HG03469 (cell line): ENCODE results near the gene MYH16.
"Not testable (repeated sequence)": the region's sequence is repeated elsewhere in the genome, so short reads cannot be mapped to it uniquely, and the experiment has no call there.

Experiments
- ATAC-seq: cut with Tn5 transposase; IDR thresholded peaks from one replicate; pipeline ENCODE4 v1.9.1; 2021; ENCODE audit warnings: mild to moderate bottlenecking, moderate library complexity, moderate number of reproducible peaks; ENCODE audit not compliant: unreplicated experiment

MYH16 gene

DNA sequence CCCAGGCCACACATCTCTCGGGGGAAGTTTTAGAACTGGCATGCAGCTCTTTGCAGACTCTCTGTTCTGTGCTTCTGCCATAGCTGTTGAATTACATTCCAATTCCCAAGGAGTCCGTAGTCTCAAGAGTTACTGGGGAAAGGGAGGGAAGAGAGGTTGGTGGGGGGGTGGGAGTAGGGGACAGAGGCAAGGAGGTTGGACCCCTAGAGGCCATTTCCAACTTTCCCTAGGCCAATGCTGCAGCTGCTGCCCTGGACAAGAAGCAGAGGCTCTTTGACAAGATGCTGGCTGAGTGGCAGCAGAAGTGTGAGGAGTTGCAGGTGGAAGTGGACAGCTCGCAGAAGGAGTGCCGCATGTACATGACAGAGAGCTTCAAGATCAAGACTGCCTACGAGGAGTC lies 23.8 kb downstream of the MYH16 start:
- ATAC-seq: no peak

DNA sequence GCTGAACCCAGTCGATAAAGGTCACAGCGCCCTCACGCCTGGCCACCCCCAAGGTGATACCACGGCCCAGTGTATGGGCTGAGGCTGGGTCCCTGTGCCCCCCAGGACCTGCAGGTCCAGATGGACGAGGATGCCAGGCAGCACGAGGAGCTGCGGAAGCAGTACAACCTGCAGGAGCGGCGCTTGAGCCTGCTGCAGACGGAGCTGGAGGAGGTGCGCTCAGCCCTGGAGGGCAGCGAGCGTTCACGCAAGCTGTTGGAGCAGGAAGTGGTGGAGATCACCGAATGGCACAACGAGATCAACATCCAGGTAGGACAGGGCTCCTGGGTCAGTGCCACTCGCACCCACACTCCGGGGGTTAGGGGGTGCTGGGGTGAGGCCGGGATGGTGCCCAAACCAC lies 28.9 kb downstream of the MYH16 start:
- no peak for ATAC-seq

DNA sequence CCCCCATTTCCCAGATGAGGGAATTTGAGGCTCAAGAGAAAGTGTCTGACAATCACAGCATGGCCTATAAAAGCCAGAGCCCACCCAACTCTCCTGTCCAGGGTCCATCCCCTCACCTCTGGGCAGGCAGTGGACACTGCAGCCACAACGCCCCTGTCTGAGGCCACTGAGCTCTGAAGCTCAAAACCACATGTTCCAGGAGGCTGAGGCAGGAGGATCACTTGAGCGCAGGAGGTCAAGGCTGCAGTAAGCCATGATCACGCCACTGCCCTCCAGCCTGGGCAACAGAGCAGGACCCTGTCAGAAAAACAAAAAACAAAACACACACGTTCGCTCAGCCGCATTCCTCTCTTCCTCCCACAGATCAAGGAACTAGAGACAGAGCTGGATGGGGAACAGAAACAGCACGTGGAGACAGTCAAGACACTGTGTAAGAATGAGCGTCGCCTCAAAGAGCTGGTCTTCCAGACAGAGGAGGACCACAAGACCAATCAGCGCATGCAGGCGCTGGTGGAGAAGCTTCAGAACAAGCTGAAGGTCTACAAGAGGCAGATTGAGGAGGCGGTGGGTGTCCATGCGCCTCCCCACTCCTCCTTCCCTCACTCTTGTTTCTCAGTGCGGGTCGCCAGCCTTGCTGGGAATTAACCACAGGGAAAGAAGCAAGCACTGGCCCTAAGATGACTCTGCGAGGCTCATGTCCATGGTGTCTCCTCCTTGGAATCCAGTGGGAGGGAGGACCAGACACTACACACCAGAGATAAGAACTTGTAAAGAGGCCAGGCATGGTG lies 33.0 kb downstream of the MYH16 start:
- ATAC-seq: no peak

DNA sequence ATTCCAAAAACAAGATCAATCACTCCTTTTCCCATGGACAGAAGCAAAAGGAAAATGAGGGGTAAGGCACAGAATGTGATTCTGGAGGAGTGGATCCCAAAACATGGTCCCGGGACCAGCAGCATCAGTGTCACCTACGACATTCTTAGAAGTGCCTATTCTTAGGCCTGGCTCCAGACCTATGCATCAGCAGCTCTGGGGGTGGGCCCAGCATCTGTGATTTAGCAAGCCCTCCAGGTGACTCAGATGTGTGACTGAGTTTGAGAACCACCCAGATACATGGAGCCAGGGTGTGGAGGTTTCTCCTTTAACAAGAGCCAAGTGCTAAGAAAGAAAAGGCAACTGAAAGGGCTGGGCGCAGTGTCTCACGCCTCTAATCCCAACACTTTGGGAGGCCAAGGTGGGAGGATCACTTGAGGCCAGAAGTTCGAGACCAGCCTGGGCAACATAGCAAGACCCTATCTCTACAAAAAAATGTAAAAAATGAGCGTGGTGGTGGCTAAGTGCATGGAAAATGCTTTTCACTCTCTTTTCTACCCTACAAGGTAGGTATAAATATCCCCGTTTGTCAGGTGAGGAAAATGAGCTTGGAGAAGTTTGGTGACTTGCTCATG lies 35.9 kb downstream of the MYH16 start:
- ATAC-seq: no peak

DNA sequence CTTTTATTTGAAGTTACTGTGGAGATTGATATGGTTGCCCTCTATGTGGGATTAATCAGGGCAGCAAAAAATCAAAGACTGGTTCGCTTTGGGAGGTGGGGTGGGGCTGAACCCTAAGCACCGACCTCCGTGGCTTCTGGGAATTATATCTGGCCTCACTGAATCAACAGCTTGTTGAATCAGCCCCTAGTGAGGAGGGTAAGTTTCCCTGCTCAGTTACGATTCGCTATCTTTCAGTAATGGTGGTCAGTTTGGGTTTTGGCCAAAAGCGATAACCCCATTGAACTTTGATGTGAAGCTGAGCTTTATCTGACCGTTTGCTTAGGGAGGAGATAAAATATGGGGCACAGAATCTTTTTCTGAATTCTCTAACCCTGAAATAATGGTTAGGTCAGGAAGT lies 36.5 kb downstream of the MYH16 start:
- no peak for ATAC-seq

DNA sequence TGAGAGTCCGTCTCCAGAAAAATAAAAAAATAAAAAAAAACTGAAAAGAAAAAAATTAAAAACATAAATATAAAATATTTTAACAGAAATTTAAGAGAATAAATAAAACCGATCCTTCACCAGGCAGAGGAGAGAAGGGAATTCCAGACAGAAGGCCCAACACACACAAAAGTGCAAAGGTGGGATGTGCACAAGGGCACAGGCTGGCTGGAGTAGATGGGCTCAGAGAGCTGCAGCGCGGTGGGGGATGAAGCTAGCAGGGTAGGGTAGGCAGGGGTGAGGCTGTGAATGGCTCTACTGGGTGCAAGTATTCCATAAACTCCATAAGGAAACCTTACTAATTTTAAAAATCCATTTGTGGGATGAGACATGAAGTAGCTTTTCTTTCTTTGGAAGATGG lies 37.4 kb downstream of the MYH16 start:
- no peak for ATAC-seq

DNA sequence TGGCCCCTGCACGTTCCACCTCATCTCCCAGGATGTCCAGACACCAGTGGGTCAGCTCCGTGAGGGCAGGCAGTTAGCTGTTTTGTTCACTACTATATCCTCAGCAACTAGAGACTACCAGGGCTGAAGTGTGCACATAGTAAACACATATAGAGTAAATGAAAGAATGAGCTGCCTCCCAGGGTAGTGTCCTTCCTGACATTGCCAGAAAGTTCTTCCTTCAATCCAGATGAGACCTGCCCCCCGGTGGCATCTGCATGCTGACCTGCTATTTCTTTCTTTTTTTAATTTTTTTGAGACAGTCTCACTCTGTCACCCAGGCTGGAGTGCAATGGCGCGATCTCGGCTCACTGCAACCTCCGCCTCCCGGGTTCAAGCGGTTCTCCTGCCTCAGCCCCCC lies 39.1 kb downstream of the MYH16 start:
- no peak for ATAC-seq

DNA sequence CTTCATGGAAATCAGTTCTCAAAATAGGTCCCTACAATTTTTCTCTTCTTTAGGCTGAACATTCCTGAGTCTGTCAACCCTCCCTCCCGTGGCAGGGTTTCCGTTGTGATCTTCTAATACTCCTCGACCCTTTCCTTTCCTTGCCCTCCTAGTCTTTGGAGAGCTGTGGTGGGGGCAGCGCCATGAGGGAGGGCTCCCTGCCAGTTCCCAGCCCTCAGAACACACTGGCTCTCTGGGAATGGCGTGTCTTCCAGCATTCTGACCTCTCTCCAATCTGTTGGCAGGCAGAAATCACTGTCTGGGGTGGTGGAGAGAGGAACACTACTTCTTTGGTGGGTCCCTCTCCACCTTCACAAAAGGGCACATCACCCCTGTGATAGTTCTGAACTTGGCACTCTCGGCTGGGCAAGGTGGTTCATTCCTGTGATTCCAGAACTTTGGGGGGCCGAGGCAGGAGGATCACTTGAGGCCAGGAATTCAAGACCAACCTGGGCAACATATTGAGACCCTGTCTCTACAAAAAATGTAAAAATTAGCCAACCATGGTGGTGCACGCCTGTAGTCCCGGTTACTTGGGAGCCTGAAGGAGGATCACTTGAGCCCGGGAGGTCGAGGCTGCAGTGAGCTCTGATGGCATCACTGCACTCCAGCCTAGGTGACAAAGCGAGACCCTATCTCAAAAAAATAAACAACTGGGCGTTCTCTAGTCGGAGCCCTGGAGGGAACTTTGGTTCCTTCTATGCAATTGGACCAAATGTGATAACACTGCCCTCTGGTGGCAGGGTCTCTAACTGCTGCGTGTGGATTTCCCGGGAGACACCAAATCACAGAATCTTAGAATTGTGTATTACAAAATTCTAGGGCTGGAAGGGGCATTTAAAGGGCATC lies 39.9 kb downstream of the MYH16 start:
- no peak for ATAC-seq

DNA sequence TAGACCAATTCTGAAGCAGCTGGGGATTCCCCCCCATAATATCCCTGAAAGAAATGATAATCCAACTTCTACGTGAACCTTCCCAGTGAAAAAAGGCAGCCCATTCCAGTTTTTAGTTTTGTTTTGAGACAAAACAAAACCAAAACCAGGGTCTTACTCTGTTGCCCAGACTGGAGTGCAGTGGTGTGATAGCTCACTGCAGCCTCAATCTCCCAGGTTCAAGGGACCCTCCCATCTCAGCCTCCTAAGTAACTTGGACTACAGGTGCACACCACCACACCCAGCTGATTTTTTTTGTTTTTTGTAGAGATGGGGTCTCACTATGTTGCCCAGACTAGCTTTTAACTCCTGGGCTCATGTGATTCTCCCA lies 40.5 kb downstream of the MYH16 start:
- ATAC-seq: no peak

DNA sequence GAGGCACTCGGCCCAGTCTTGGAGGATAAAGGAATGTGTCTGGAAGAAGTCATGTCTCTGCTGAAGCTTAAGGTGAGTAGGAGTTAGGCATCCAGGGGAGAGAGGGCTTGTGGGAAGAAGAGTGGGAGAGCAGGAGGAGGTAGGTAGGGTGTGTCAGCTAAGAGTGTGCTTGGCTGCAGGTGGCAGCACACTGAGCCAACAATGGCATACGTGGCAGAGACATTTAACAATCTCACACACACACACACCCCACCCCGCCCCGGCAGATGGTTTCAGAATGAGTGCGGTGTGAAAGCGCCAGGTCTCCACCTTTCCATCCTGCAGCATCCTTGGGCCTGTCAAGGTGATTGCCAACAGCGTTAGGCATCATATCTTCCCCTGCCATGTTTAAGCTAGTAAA lies 41.9 kb downstream of the MYH16 start:
- ATAC-seq: no peak

DNA sequence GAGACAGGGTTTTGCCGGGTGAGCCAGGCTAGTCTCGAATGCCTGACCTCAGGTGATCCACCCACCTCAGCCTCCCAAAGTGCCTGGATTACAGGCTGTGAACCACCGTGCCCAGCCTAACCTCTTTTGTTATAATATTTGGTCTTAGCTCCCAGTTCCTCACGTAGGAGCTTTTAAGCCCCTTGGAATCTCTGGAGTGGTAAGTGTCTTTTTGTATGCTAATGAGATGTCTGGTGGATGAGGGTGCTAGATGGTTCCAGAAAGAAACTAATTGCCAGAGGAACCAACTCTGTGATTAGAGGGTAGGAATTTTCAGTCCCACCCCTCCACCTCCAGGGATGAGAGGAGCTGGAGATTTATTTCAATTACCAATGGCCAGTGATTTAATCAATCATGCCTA lies 47.7 kb downstream of the MYH16 start:
- ATAC-seq: no peak

DNA sequence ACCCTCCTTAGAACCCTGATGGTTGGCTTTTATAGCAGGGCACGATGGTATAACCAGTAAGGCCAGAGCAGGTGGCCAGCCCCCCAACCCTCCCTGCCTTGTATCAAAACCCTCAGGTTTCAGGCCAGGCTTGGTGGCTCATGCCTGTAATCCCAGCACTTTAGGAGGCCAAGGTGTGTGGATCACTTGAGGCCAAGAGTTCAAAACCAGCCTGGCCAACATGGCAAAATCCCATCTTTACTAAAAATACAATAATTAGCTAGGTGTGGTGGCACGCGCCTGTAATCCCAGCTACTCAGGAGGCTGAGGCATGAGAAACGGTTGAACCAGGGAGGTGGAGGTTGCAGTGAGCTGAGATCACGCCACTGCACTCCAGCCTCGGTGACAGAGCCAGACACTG lies 50.0 kb downstream of the MYH16 start:
- ATAC-seq: not testable (repeated sequence)

DNA sequence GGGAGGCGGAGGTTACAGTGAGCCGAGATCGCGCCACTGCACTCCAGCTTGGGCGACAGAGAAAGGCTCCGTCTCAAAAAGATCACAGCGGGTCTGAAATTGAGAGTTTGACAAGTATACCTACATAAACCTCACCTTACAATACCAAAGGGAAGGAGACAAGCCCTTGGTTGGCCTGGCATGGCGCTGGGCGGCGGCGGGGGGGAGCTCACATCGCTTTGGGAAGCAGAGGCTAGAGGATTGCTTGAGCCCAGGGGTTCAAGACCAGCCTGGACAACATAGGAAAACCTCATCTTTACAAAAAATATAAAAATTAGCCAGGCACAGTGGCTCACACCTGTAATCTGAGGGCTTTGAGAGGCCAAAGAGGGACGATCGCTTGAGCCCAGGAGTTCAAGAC lies 51.9 kb downstream of the MYH16 start:
- no peak for ATAC-seq

DNA sequence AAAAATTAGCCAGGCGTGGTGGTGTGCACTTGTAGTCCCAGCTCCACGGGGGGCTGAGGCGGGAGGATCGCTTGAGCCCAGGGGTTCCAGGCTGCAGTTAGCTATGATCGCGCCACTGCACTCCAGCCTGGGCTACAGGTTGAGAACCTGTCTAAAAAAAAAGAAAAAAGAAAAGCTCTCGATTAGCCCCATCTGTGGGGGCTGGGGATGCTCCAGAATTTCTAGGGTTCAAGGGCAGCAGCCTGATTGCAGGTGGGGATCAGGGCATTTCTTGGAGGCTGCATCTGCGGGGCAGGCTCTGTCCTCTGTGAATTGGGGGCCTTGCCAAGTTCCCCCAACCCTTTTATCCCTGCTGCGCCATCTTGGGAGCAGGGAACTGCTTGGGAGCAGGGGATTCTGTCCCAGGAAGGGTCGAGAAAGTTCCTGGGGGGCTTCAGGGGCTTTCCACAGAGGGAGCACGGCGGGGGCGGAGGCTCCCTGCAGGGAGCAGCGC lies 52.4 kb downstream of the MYH16 start:
- ATAC-seq: no peak

DNA sequence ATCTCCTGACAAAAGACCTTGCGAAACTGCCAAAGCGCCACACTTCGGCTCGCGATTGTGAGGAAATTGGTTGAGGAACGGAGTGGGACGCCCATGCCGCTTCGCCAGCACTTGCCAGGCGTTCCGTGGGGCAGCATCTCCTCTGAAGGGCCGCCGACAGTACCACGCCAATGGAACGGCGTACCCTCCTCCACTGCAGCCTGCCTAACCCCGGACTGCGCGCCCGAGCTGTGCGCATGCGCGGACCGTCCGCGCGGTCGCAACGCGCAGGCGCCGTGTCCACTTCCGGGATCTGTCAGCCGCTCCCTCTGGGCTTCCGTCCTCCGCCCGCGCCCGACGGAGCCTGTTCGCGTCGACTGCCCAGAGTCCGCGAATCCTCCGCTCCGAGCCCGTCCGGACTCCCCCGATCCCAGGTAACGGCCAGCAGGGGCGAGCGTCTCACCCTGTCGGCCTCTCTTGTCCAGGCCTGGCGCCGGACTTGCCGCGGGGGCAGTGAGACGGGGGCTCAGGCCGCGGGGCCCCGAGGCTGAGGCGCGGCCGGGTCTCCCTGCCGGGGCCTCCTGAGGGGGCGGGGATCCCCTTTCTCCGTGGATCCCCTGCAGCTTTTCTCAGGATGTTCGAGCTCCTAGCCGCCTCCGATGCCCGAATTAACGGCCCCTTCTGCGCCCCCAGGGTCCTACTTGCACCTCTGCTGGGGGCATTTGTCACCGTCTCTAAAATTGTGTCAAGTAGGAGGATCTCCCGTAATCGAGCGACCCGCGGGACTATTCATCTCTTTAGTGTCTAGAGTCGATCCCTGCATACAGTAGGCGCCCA lies 53.2 kb downstream of the MYH16 start, which contains the start of gene ARPC1A:
Gene ARPC1A, plus strand, starts transcription at position 307 of the 816 bp plus-strand sequence. CDS start 7,456 bp downstream, outside the sequence.
- peak; percentile 83 for ATAC-seq

DNA sequence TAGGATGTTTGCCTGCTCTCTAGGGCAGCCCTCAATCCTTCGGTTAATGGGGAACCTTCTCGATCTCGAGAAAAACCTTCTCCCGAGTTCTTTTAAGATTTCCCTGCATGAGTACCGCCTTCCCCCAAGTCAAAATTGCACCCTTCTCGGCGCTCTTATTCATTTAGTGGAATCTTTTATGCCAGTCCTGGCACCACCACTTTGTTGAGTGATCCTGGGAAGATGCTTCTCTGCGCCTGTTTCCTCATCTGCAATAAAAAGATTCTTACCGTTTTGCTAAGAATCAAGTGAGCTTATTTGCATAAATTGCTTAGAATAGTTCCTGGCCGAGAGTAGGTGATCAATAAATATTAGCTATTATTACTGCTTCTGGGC lies 53.8 kb downstream of the MYH16 start:
- ATAC-seq: no peak

DNA sequence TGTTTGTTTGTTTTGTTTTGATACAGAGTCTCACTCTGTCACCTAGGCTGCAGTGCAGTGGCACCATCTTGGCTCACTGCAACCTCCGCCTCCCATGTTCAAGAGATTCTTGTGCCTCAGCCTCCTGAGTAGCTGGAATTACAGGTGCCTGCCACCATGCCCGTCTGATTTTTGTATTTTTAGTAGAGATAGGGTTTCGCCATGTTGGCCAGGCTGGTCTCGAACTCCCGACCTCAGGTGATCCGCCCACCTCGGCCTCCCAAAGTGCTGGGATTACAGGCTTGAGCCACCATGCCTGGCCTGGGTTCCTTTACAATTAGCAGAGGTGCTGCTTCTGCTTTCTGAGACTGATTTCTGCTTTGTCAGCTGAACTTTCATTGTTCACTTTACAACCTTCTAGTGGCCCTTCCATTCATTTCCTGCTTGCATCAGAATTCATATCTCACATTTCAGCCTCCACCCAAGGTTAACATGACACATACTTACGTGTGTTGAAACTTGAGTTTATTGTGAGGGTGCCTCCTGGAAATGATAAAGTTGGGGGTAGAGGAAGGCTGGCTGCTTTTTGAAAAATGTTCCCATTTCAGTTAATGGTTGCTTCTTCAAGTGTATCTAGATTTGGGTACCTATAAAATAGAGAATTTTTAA lies 57.8 kb downstream of the MYH16 start:
- not testable (repeated sequence) for ATAC-seq

DNA sequence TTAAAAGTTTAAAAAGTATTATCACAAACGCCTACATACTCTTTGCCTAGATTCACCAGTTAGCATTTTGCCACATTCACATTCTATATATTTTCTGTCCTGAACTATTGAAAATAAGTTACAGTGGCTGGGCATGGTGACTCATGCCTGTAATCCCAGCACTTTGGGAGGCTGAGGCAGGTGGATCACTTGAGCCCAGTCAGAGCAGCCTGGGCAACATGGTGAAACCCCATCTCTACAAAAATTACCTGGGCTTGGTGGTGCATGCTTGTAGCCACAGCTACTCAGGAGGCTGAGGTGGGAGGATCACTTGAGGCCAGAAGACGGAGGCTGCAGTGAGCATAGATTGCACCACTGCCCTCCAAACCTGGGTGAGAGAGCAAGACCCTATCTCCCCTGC lies 58.4 kb downstream of the MYH16 start:
- no peak for ATAC-seq

DNA sequence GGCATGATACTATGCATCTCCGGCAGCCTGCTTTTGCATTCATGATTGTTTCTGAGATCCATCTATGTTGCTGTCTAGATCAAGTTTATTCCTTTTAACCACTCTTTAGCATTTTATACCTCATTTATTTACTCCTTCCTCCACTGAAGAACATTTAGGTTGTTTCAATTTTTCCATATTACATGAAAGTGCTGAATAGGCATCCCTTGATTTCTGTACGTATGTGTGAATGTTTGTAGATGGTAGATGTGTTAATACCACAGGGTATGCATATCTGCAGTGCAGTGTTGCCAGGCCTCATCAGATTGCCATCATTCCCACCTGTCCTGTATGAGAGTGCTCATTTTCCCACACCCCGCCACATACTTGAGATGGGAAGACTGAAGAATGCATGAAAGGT lies 67.0 kb downstream of the MYH16 start:
- no peak for ATAC-seq

DNA sequence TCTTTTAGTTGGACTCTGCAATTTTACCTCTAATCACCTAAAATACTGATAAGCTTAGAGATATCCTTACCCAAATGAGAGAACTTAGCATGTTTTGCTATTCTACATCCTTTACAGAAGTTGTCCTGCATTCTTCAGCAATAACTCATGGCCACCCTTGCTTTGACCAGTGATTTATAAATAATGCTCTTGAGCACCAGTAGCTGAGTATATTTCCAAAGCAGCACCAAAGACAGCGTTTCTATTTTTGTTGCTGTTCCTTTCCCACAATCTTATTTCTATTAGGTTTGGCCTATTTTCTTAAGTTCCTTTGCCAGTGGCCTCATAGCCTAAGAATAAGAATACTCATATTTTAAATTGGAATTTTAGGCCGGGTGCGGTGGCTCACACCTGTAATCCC lies 68.0 kb downstream of the MYH16 start:
- ATAC-seq: no peak
